OCI-LY7 (cell line): ENCODE measurements around the gene CPA1. TPM values are rescaled to one million over a fixed set of nuclear protein-coding genes. Genes with fewer than 3 reads are reported as not detected.

Source experiments
- BruUV-seq: library from RNA; stranded (reverse); fragments of 400-500 nt; replicated peaks from 2 replicates; lab custom pipeline; 2021; lab: Mats Ljungman, UMichigan
- CTCF ChIA-PET: fragments of 300-600 bp; sonication (Branson Sonifier 250); formaldehyde crosslinking; loops from one replicate; lab custom pipeline; 2022; ENCODE audit warnings: antibody characterized with exemption; ENCODE audit not compliant: unreplicated experiment; lab: Charles Lee
- POLR2A ChIA-PET: fragments of 300-600 bp; sonication (Branson Sonifier 250); formaldehyde crosslinking; loops from one replicate; lab custom pipeline; 2022; ENCODE audit warnings: antibody characterized with exemption; lab: Charles Lee
- DNase-seq: peaks from one replicate; pipeline ENCODE4 v3.0.0-alpha.2; 2015; ENCODE audit warnings: low spot score
- H2AFZ ChIP-seq: fragments of 200-600 bp; sonication (generic), shearing (Covaris generic); 2 replicates; pipeline ENCODE4 v1.6.1; 2014; ENCODE audit warnings: mild to moderate bottlenecking, antibody characterized with exemption, low read length, moderate library complexity
- H3K27ac ChIP-seq: fragments of 200-600 bp; sonication (generic); 2 replicates; pipeline ENCODE4 v1.5.1; 2014; ENCODE audit warnings: mixed run types, low read depth, mild to moderate bottlenecking, moderate library complexity, low read length, inconsistent platforms; ENCODE audit not compliant: poor library complexity, severe bottlenecking
- H3K36me3 ChIP-seq: fragments of 200-600 bp; sonication (generic); 2 replicates; pipeline ENCODE4 v1.6.1; 2014; ENCODE audit warnings: mild to moderate bottlenecking, antibody characterized with exemption, low read length, moderate library complexity, mixed read lengths; ENCODE audit not compliant: insufficient read depth
- H3K4me1 ChIP-seq: fragments of 200-600 bp; sonication (generic); 2 replicates; pipeline ENCODE4 v1.5.1; 2014; ENCODE audit warnings: mild to moderate bottlenecking, low read length; ENCODE audit not compliant: insufficient read depth, poor library complexity, severe bottlenecking
- H3K4me2 ChIP-seq: fragments of 200-600 bp; sonication (generic); 2 replicates; pipeline ENCODE4 v1.6.1; 2014; ENCODE audit warnings: mild to moderate bottlenecking, low read length
- H3K4me3 ChIP-seq: fragments of 200-600 bp; sonication (generic); 2 replicates; pipeline ENCODE4 v1.5.1; 2014; ENCODE audit warnings: mild to moderate bottlenecking, low read depth, low read length; ENCODE audit not compliant: poor library complexity, severe bottlenecking
- H3K79me2 ChIP-seq: fragments of 200-600 bp; sonication (generic); 2 replicates; pipeline ENCODE4 v1.6.1; 2016; ENCODE audit warnings: low read depth, mild to moderate bottlenecking, low read length, moderate library complexity, mixed read lengths; ENCODE audit not compliant: insufficient read depth
- H3K9me2 ChIP-seq: fragments of 200-600 bp; sonication (generic); 2 replicates; pipeline ENCODE4 v1.6.1; 2016; ENCODE audit warnings: mild to moderate bottlenecking, low read length, mixed read lengths; ENCODE audit not compliant: insufficient read depth
- H3K9me3 ChIP-seq: fragments of 200-600 bp; sonication (generic); 2 replicates; pipeline ENCODE4 v1.6.1; 2014; ENCODE audit warnings: mild to moderate bottlenecking, mixed run types, low read length, mixed read lengths
- H4K20me1 ChIP-seq: fragments of 200-600 bp; sonication (generic); 2 replicates; pipeline ENCODE4 v1.6.1; 2014; ENCODE audit warnings: mild to moderate bottlenecking, antibody characterized with exemption, low read length, moderate library complexity, mixed read lengths; ENCODE audit not compliant: insufficient read depth
- EZH2phosphoT487 ChIP-seq: fragments of 200-600 bp; sonication (generic); IDR thresholded peaks from 2 replicates; pipeline ENCODE4 v1.6.1; 2018; ENCODE audit warnings: low read depth, borderline replicate concordance, mild to moderate bottlenecking, mixed run types, antibody characterized with exemption, low read length, moderate library complexity, mixed read lengths
- intact Hi-C: fragments of 100-400 bp; cut with micrococcal nuclease; formaldehyde crosslinking; loops from one replicate; pipeline ENCODE4 v1.10.0; 2022; ENCODE audit not compliant: unreplicated experiment
- total RNA-seq, 2 experiments: library from RNA; depleted of rRNA in 1 of 2; stranded (reverse); fragments of >200 nt in 1 of 2; shearing (Covaris generic) in 1 of 2; gene quantifications; 2 replicates each; pipeline ENCODE4 v1.2.3, GENCODE V29; 2014 to 2022
- TF ChIP-seq, protein P1 (sequence below): fragments of 200-600 bp; sonication (generic); conservative IDR thresholded peaks from 2 replicates; pipeline ENCODE4 v1.5.1; 2014; ENCODE audit warnings: mild to moderate bottlenecking, antibody characterized with exemption, low read length, moderate library complexity, mixed read lengths

The CPA1 gene
- total RNA-seq, 2 experiments from 2014 or later, result not detected

DNA sequence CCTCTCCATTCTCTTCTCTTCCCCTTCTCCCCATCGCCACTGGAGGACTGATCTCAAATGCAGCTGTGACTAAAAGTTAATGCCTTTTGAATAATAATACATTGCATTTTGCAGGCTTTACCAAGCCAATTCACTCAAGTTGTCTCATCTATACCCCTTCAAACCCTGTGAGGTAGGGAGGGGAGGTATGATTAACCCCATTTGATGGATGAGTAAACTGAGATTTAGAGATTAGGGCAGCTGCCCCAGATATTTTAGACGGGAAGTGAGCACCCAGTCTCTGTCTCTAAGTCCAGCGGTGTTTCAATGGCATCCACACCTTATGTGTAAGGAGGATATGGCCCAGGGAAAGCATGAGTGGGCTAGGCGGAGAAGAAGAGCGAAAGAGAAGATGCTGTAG is 34.6 kb upstream of the CPA1 start:
- H3K9me3 ChIP-seq, result no peaks in the 10 kb centered on the region
- no peaks in the 10 kb centered on the region for H3K79me2 ChIP-seq
- no peak overlapping the region for H3K27ac ChIP-seq
- intact Hi-C loops, result no loop called here
- H3K4me2 ChIP-seq, result no peak overlapping the region
- TF ChIP-seq EZH2phosphoT487, result no peak
- TF ChIP-seq, protein P1, sequence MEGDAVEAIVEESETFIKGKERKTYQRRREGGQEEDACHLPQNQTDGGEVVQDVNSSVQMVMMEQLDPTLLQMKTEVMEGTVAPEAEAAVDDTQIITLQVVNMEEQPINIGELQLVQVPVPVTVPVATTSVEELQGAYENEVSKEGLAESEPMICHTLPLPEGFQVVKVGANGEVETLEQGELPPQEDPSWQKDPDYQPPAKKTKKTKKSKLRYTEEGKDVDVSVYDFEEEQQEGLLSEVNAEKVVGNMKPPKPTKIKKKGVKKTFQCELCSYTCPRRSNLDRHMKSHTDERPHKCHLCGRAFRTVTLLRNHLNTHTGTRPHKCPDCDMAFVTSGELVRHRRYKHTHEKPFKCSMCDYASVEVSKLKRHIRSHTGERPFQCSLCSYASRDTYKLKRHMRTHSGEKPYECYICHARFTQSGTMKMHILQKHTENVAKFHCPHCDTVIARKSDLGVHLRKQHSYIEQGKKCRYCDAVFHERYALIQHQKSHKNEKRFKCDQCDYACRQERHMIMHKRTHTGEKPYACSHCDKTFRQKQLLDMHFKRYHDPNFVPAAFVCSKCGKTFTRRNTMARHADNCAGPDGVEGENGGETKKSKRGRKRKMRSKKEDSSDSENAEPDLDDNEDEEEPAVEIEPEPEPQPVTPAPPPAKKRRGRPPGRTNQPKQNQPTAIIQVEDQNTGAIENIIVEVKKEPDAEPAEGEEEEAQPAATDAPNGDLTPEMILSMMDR, result no peak
- no peak overlapping the region for H2AFZ ChIP-seq
- no peak for DNase-seq
- no peaks in the 10 kb centered on the region for H3K4me1 ChIP-seq
- no TSS peak for BruUV-seq
- H3K4me3 ChIP-seq, result no peak overlapping the region
- H4K20me1 ChIP-seq, result no peaks in the 10 kb centered on the region
- ChIA-PET POLR2A (interaction anchor here (1.3 kb wide), 1 partner anchor 127 kb away, joined by 4 read pairs; no protein-coding TSS in a partner anchor), CTCF (no interaction called here)
- no peaks in the 10 kb centered on the region for H3K9me2 ChIP-seq
- no peaks in the 10 kb centered on the region for H3K36me3 ChIP-seq

DNA sequence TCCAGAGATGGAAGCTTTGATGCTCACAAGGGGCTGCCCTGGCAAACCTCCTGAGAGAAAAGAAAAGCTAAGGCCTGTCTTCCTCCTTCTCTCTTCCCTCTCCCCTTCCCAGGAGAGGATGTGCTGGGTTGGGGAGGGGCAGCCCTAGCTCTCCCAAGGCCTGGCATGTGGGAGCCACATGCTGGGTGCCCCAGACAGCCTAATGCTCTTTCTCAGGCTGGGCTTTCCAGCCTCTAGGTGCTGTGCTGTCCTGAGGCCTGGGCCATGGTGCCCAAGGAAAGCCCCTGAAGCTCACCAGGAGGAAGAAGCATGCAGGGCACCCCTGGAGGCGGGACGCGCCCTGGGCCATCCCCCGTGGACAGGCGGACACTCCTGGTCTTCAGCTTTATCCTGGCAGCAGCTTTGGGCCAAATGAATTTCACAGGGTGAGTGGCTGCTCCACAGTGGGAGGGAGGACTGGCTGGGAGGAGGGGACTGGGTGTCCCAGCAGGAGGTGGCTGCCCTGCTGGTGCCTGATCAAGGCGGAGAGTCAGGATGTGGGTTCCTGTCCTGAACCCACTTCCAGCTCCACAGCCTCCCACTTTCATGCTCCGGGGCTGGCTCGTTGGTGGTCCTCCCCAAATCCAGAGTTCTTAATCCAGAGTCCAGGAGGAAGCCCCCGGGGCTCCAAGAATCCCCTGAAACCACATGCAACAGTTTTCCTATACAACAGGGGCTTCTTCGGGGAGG is 34.0 kb upstream of the CPA1 start:
- TF ChIP-seq, protein P1, result no peak
- intact Hi-C loops, result no loop called here
- CTCF ChIA-PET, result no interaction called here
- Histone ChIP-seq H3K4me3 (no peak overlapping the region), H3K4me2 (no peak overlapping the region), H3K27ac (no peak overlapping the region), H2AFZ (no peak overlapping the region), H3K79me2 (no peaks in the 10 kb centered on the region), H3K4me1 (no peaks in the 10 kb centered on the region), H3K36me3 (no peaks in the 10 kb centered on the region), H4K20me1 (no peaks in the 10 kb centered on the region), H3K9me3 (no peaks in the 10 kb centered on the region), H3K9me2 (no peaks in the 10 kb centered on the region)
- BruUV-seq, result no TSS peak
- POLR2A ChIA-PET, result no interaction called here
- no peak for DNase-seq

DNA sequence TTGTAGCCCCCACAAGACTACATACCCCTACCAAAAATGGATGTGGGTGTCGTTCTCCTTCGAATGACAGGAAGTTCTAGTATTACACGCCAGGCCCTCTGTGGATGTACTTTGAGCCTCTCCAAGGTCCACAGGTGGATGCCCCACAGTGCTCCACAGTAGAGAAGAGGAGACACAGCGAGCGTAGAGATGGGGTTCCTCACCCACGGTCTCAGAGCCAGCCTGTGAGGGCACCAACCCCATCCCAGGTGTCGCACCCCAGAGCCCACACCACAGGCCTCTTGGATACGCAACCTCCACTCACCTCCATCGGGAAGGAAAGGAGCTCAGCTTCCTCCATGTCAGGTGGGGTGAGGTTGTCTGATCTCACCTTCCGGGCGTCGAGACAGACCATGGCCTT is 33.4 kb upstream of the CPA1 start:
- ChIA-PET POLR2A (no interaction called here), CTCF (no interaction called here)
- no TSS peak for BruUV-seq
- Histone ChIP-seq H2AFZ (no peak overlapping the region), H3K4me2 (no peak overlapping the region), H3K4me3 (no peak overlapping the region), H3K79me2 (no peaks in the 10 kb centered on the region), H3K9me3 (no peaks in the 10 kb centered on the region), H3K36me3 (no peaks in the 10 kb centered on the region), H3K4me1 (no peaks in the 10 kb centered on the region), H4K20me1 (no peaks in the 10 kb centered on the region), H3K27ac (no peak overlapping the region), H3K9me2 (no peaks in the 10 kb centered on the region)
- DNase-seq, result no peak
- TF ChIP-seq EZH2phosphoT487, result no peak
- TF ChIP-seq, protein P1, result no peak
- intact Hi-C loops, result no loop called here
